AG04450 (cell line): ENCODE data around the gene CERK. TPM values are rescaled to one million over a fixed set of nuclear protein-coding genes. Genes with fewer than 3 reads are reported as not detected.
A peak's percentile ranks its signal among the peaks of the same experiment; 100 is the strongest.
"Not testable (repeated sequence)": the region's sequence is repeated elsewhere in the genome, so short reads cannot be mapped to it uniquely, and the experiment has no call there.

Experiments used
- CTCF ChIA-PET: fragments of 300-600, 350-600 bp; formaldehyde crosslinking; extraction: SDS; loops from one replicate; lab custom pipeline; 2022; ENCODE audit warnings: antibody characterized with exemption, inconsistent platforms; lab: Charles Lee
- POLR2A ChIA-PET: fragments of 350-600 bp; formaldehyde crosslinking; extraction: SDS; loops from one replicate; lab custom pipeline; 2021; ENCODE audit warnings: antibody characterized with exemption, inconsistent platforms; lab: Yijun Ruan, JAX
- DNase-seq: peaks from one replicate; pipeline ENCODE4 v3.0.0-alpha.2; 2011; ENCODE audit warnings: low read depth, low spot score
- H3K27ac ChIP-seq: one replicate; pipeline ENCODE4 v1.5.1; 2012; ENCODE audit warnings: low read depth, low read length, control low read depth
- H3K27me3 ChIP-seq: one replicate; pipeline ENCODE4 v1.6.0; 2012; ENCODE audit warnings: low read length; ENCODE audit not compliant: control insufficient read depth, insufficient read depth
- H3K4me3 ChIP-seq: 2 replicates; pipeline ENCODE4 v1.5.1; 2011; ENCODE audit warnings: mild to moderate bottlenecking, low read depth, low read length, control low read depth
- H3K9me3 ChIP-seq: 2 replicates; pipeline ENCODE4 v1.5.1; 2012; ENCODE audit warnings: low read length; ENCODE audit not compliant: control insufficient read depth, insufficient read depth
- polyA minus RNA-seq: library from RNA; depleted of rRNA, polyadenylated mRNA; stranded (reverse); fragments of >200 nt; gene quantifications from 2 replicates; pipeline ENCODE4 v1.2.3, GENCODE V29; 2011; rRNA and poly(A)+ RNA removed
- polyA plus RNA-seq: library from polyadenylated mRNA; depleted of rRNA; stranded (reverse); fragments of >200 nt; gene quantifications from 2 replicates; pipeline ENCODE4 v1.2.3, GENCODE V29; 2011; rRNA removed
- TF ChIP-seq, protein P1 (sequence below): IDR thresholded peaks from 2 replicates; pipeline ENCODE4 v1.5.1; 2011; ENCODE audit warnings: low read depth, low read length, control low read depth, inconsistent platforms

The CERK gene, protein sequence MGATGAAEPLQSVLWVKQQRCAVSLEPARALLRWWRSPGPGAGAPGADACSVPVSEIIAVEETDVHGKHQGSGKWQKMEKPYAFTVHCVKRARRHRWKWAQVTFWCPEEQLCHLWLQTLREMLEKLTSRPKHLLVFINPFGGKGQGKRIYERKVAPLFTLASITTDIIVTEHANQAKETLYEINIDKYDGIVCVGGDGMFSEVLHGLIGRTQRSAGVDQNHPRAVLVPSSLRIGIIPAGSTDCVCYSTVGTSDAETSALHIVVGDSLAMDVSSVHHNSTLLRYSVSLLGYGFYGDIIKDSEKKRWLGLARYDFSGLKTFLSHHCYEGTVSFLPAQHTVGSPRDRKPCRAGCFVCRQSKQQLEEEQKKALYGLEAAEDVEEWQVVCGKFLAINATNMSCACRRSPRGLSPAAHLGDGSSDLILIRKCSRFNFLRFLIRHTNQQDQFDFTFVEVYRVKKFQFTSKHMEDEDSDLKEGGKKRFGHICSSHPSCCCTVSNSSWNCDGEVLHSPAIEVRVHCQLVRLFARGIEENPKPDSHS
- polyA plus RNA-seq (29.0 and 32.9 TPM in 2 replicates), polyA minus RNA-seq (45.7 and 51.1 TPM in 2 replicates)

DNA sequence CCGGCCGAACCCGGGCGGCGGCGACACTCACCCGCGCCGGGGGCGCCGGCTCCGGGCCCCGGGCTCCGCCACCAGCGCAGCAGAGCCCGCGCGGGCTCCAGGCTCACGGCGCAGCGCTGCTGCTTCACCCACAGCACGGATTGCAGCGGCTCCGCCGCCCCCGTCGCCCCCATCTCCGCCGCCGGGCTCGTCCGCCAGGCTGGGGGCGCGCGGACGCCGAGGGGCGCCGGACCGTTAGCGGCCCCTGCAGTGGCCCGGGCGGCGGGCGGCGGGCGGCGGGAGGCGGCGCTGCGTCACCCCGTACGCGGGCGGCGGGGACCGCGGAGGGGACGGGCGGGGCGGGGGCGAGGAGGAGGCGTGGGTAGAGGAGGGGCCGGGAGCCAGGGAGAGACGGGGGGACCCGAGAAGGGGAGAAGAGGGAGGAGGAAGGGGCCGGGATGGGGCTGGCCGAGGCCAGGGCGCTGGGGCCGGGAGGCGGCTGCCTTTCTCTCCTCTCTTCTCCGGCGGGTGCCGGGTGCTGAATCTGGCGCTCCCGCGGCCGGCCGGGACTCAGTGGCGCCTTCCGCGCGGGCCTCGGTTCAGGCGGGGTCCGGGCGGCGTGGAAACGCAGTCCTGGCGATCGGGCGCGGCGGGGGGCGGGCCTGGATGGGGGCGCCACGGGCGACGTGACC, at the start of gene CERK:
Gene CERK (minus strand): TSS at position 277 of the 671 bp plus-strand sequence. CDS start 104 bp downstream, at position 173.
- ChIA-PET CTCF (interaction anchor here (1.1 kb wide), 1 partner anchor 21 kb away, joined by 5 read pairs; no protein-coding TSS in a partner anchor), POLR2A (interaction anchor here (1.1 to 1.3 kb wide), 2 partner anchors 16 to 24 kb away, joined by 5 to 8 read pairs; partner anchors contain the start of gene TBC1D22A)
- TF ChIP-seq, protein P1, sequence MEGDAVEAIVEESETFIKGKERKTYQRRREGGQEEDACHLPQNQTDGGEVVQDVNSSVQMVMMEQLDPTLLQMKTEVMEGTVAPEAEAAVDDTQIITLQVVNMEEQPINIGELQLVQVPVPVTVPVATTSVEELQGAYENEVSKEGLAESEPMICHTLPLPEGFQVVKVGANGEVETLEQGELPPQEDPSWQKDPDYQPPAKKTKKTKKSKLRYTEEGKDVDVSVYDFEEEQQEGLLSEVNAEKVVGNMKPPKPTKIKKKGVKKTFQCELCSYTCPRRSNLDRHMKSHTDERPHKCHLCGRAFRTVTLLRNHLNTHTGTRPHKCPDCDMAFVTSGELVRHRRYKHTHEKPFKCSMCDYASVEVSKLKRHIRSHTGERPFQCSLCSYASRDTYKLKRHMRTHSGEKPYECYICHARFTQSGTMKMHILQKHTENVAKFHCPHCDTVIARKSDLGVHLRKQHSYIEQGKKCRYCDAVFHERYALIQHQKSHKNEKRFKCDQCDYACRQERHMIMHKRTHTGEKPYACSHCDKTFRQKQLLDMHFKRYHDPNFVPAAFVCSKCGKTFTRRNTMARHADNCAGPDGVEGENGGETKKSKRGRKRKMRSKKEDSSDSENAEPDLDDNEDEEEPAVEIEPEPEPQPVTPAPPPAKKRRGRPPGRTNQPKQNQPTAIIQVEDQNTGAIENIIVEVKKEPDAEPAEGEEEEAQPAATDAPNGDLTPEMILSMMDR = no peak
- peak within 1 kb of the TSS; percentile 76 for H3K4me3 ChIP-seq
- H3K27me3 ChIP-seq = no peaks in the 10 kb centered on the region
- DNase-seq = no peak
- H3K27ac ChIP-seq = peak within 1 kb of the TSS; percentile 39
- H3K9me3 ChIP-seq = peaks cover 2% of the 10 kb centered on the region

DNA sequence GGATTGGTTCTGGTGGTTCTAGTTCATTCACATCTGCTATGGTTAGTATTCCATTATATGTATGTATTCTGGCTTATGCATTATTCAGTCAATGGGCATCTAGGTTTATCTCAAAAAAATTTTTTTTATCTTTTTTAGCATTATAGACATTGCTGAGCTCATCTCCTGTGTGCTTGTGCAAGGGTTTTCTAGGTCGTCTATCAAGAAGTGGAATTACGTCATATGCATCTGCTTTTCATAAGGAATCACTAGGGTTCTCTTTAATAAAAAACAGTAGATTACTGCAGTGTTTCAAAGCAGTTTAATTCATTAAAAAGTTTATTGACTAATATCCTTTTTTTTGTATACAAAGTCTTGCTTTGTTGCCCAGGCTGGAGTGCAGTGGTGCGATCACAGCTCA, 45.7 kb upstream of the CERK start:
- Histone ChIP-seq H3K27ac (no peak overlapping the region), H3K27me3 (no peaks in the 10 kb centered on the region), H3K9me3 (peaks cover 3% of the 10 kb centered on the region; the same call in 1 of the 2 replicates), H3K4me3 (no peak overlapping the region)
- ChIA-PET POLR2A (no interaction called here), CTCF (interaction anchor here (2.6 kb wide), 1 partner anchor 15 kb away, joined by 8 read pairs; no protein-coding TSS in a partner anchor)
- DNase-seq = no peak
- TF ChIP-seq, protein P1 = no peak

DNA sequence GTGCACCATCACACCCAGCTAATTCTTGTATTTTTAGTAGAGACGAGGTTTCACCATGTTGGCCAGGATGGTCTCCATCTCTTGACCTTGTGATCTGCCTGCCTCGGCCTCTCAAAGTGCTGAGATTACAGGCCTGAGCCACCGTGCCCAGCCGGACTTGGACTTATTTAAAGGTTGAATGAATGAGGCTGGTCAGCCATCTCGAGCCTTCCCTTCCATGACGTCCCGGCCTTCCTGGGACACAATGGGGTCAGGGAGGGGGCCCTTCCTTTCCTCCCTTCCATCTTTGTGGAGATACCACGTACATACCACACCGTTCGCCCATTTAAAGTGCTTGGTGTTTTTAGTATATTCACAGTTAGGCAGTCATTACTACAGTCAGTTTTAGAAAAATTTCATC, 44.1 kb upstream of the CERK start:
- POLR2A ChIA-PET, H3K27me3 ChIP-seq, H3K9me3 ChIP-seq, H3K4me3 ChIP-seq, H3K27ac ChIP-seq, DNase-seq, CTCF ChIA-PET: not testable (repeated sequence)

DNA sequence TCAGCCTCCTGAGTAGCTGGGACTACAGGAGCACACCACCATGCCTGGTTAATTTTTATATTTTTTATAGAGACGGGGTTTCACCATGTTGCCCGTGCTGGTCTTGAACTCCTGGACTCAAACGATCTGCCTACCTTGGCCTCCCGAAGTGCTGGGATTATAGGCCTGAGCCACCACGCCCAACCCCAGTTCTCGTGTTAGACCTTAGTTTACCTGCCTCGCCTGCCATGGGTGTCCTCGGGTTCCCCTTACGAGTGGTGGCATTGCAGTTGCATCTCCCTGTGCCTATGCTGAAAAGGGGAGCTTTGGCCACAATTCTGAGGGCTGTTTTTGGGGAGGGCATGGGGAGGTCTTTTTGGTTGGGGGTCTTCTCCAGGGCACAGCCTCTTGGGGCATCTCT, 43.2 kb upstream of the CERK start:
- Histone ChIP-seq H3K27me3 (no peaks in the 10 kb centered on the region), H3K27ac (no peak overlapping the region), H3K4me3 (no peak overlapping the region), H3K9me3 (peaks cover 3% of the 10 kb centered on the region; the same call in 1 of the 2 replicates)
- no peak for DNase-seq
- TF ChIP-seq, protein P1 = no peak
- ChIA-PET CTCF (interaction anchor here (0.6 to 1.4 kb wide), 3 partner anchors 22 to 48 kb away, joined by 3 to 5 read pairs (median 4); no protein-coding TSS in a partner anchor), POLR2A (no interaction called here)

DNA sequence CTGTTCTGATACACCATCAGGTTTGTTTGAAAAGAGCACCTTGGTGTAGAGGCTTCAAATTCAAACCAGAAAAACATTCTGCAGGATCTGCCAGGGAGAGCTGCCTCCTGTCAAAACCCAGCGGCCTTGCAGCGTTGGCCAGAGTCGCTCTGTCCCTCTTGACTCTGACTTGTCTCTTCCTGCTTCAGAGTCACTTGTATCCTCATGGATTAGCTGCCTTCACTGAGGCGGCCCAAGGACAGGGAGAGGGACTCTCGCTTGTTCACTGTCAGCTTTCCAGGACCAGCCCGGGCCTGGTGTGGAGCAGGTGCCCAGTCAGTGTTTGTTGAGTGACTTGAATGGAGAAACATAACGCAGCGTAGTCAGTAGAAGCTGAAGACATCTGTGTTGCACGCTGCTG, 42.4 kb upstream of the CERK start:
- CTCF ChIA-PET = interaction anchor here (1.2 to 1.4 kb wide), 2 partner anchors 22 to 23 kb away, joined by 4 to 5 read pairs; no protein-coding TSS in a partner anchor
- no peaks in the 10 kb centered on the region for H3K27me3 ChIP-seq
- POLR2A ChIA-PET = no interaction called here
- H3K9me3 ChIP-seq = no peaks in the 10 kb centered on the region; the same call in 1 of the 2 replicates
- no peak overlapping the region for H3K27ac ChIP-seq
- TF ChIP-seq, protein P1 = no peak
- H3K4me3 ChIP-seq = no peak overlapping the region
- DNase-seq = no peak
